CD14-positive monocyte (primary cell): ENCODE data around the gene ZDHHC14. TPM values are rescaled to one million over a fixed set of nuclear protein-coding genes. Genes with fewer than 3 reads are reported as not detected.

Source experiments
- DNase-seq, 3 donors: peaks; one replicate each; pipeline ENCODE4 v3.0.0-alpha.2; 2011 to 2022
- H2AFZ ChIP-seq: 2 replicates; pipeline ENCODE4 v1.6.0; 2012; ENCODE audit warnings: mild to moderate bottlenecking, low read depth, low read length, inconsistent platforms; ENCODE audit not compliant: insufficient read depth, poor library complexity, severe bottlenecking
- H3K27ac ChIP-seq, 2 donors: 1 replicate in 1 of 2; 2 replicates in 1 of 2; pipeline ENCODE4 v1.5.1; 2012 to 2013; ENCODE audit warnings: low read length in 2 of 2, control low read depth in 1 of 2, inconsistent platforms in 1 of 2, low read depth in 1 of 2, mild to moderate bottlenecking in 1 of 2
- H3K27me3 ChIP-seq, 2 donors: one replicate each; pipeline versions ENCODE4 v1.6.0 to v1.6.1; 2011 to 2013; ENCODE audit warnings: low read length in 2 of 2; ENCODE audit not compliant: control insufficient read depth in 2 of 2, insufficient read depth in 2 of 2
- H3K36me3 ChIP-seq, 2 donors: replicated peaks in 1 of 2; 1 replicate in 1 of 2; 2 replicates in 1 of 2; pipeline versions ENCODE4 v1.5.1 to v1.6.1; 2012 to 2013; ENCODE audit warnings: low read length in 2 of 2, control low read depth in 1 of 2, inconsistent platforms in 1 of 2, mild to moderate bottlenecking in 1 of 2; ENCODE audit not compliant: insufficient read depth in 2 of 2, control insufficient read depth in 1 of 2
- H3K4me1 ChIP-seq, 2 donors: 1 replicate in 1 of 2; 2 replicates in 1 of 2; pipeline versions ENCODE4 v1.5.1 to v1.6.1; 2012 to 2013; ENCODE audit warnings: low read length in 2 of 2, control low read depth in 1 of 2, inconsistent platforms in 1 of 2, mild to moderate bottlenecking in 1 of 2, moderate library complexity in 1 of 2; ENCODE audit not compliant: insufficient read depth in 2 of 2, control insufficient read depth in 1 of 2
- H3K4me2 ChIP-seq: replicated peaks from 2 replicates; pipeline ENCODE3; 2012; ENCODE audit warnings: low read length, moderate library complexity, mild to moderate bottlenecking; ENCODE audit not compliant: poor library complexity, severe bottlenecking; ENCODE audit errors: extremely low read depth
- H3K4me3 ChIP-seq, 3 experiments: fragments of 200-600 bp in 1 of 3; sonication (generic) in 1 of 3; replicated peaks in 1 of 3; 1 replicate in 2 of 3; 2 replicates in 1 of 3; pipeline ENCODE4 v1.5.1; 2011 to 2013; ENCODE audit warnings: low read length in 3 of 3, mild to moderate bottlenecking in 3 of 3, control low read depth in 2 of 3, low read depth in 2 of 3, inconsistent platforms in 1 of 3, moderate library complexity in 1 of 3
- H3K79me2 ChIP-seq: 2 replicates; pipeline ENCODE4 v1.6.0; 2012; ENCODE audit warnings: mild to moderate bottlenecking, control low read depth, inconsistent platforms, low read length, moderate library complexity; ENCODE audit not compliant: insufficient read depth
- H3K9ac ChIP-seq: 2 replicates; pipeline ENCODE4 v1.6.0; 2017; ENCODE audit warnings: low read length, mild to moderate bottlenecking; ENCODE audit not compliant: insufficient read depth, poor library complexity, severe bottlenecking
- H3K9me3 ChIP-seq, 2 donors: replicated peaks in 1 of 2; 1 replicate in 1 of 2; 2 replicates in 1 of 2; pipeline versions ENCODE4 v1.5.1 to v1.6.1; 2012 to 2013; ENCODE audit warnings: low read length in 2 of 2, control low read depth in 1 of 2; ENCODE audit not compliant: control insufficient read depth in 1 of 2, insufficient read depth in 1 of 2
- H4K20me1 ChIP-seq: 2 replicates; pipeline ENCODE4 v1.6.0; 2012; ENCODE audit warnings: mild to moderate bottlenecking, low read length, control low read depth, moderate library complexity; ENCODE audit not compliant: insufficient read depth
- H3K27ac Mint-ChIP-seq, 7 donors: one replicate each; pipeline ENCODE4 v1.8.0; 2020; ENCODE audit warnings: mild to moderate bottlenecking in 7 of 7, mixed read lengths in 7 of 7, moderate library complexity in 6 of 7, inconsistent platforms in 2 of 7
- H3K27me3 Mint-ChIP-seq, 3 donors: one replicate each; pipeline ENCODE4 v1.8.0; 2021 to 2022; ENCODE audit warnings: low read depth in 3 of 3, mild to moderate bottlenecking in 3 of 3, mixed read lengths in 3 of 3, moderate library complexity in 3 of 3, inconsistent platforms in 1 of 3
- H3K36me3 Mint-ChIP-seq, 2 donors: one replicate each; pipeline ENCODE4 v1.8.0; 2020; ENCODE audit warnings: mixed read lengths in 2 of 2, inconsistent platforms in 1 of 2, mild to moderate bottlenecking in 1 of 2
- H3K4me1 Mint-ChIP-seq: one replicate; pipeline ENCODE4 v1.8.0; 2020; ENCODE audit warnings: mild to moderate bottlenecking, mixed read lengths
- H3K4me3 Mint-ChIP-seq, 2 donors: one replicate each; pipeline ENCODE4 v1.8.0; 2020; ENCODE audit warnings: mild to moderate bottlenecking in 2 of 2, mixed read lengths in 2 of 2, moderate library complexity in 1 of 2
- H3K9me3 Mint-ChIP-seq, 7 donors: one replicate each; pipeline ENCODE4 v1.8.0; 2020 to 2022; ENCODE audit warnings: mixed read lengths in 7 of 7, mild to moderate bottlenecking in 6 of 7, moderate library complexity in 6 of 7, inconsistent platforms in 2 of 7
- CTCF ChIP-seq: fragments of 200-600 bp; IDR thresholded peaks from one replicate; pipeline ENCODE4 v1.8.0; 2022; ENCODE audit warnings: antibody characterized with exemption, mild to moderate bottlenecking
- WGBS: methylation state at CpG from one replicate; pipeline ENCODE4 v1.1.5; 2013; ENCODE audit warnings: missing lambda C conversion rate; ENCODE audit not compliant: insufficient coverage; 5-methylcytosine and 5-hydroxymethylcytosine counted together
- intact Hi-C, 2 donors: fragments of 100-400 bp; cut with micrococcal nuclease; formaldehyde crosslinking; loops; one replicate each; pipeline versions ENCODE4 v1.15.0 to v1.15.1; 2023
- polyA plus RNA-seq, 3 donors: library from polyadenylated mRNA; depleted of rRNA in 1 of 3; unstranded in 2 of 3; stranded (reverse) in 1 of 3; fragments of 300-500 nt in 2 of 3; fragments of >200 nt in 1 of 3; fragmentation: Illumina TruSeq in 2 of 3; gene quantifications; 1 replicate in 2 of 3; 2 replicates in 1 of 3; pipeline ENCODE4 v1.2.3, GENCODE V29; 2012 to 2021

The ZDHHC14 gene
- polyA plus RNA-seq, 3 donors = 0.30 to 1.7 (median 0.93) TPM

GRCh38 chr6:157625764-157626163, 244.8 kb downstream of the ZDHHC14 start:
- intact Hi-C loops = no loop called here
- no peaks in the 10 kb centered on the region for H3K79me2 ChIP-seq
- H3K4me1 ChIP-seq = peaks cover 5 to 7% of the 10 kb centered on the region in 2 donors
- H3K9me3 ChIP-seq = peaks cover 0 to 5% of the 10 kb centered on the region in 2 donors
- no peak overlapping the region for H3K27ac ChIP-seq
- Mint-ChIP-seq H3K36me3 (no peaks in the 10 kb centered on the region), H3K4me3 (no peak overlapping the region), H3K4me1 (peaks cover 10% of the 10 kb centered on the region), H3K9me3 (peaks cover 4 to 11% (median 6%) of the 10 kb centered on the region in 7 donors), H3K27ac (no peak overlapping the region), H3K27me3 (peaks cover 0 to 3% (median 2%) of the 10 kb centered on the region in 3 donors)
- no peak overlapping the region for H3K9ac ChIP-seq
- no peak for TF ChIP-seq CTCF
- no peaks in the 10 kb centered on the region for H3K36me3 ChIP-seq
- no peak overlapping the region for H3K4me3 ChIP-seq
- H2AFZ ChIP-seq = no peak overlapping the region
- DNase-seq = no peak
- no peaks in the 10 kb centered on the region for H4K20me1 ChIP-seq
- WGBS = 99% methylated on average over 7 of the region's 10 CpGs
- H3K27me3 ChIP-seq = no peaks in the 10 kb centered on the region
- no peak overlapping the region for H3K4me2 ChIP-seq

- WGBS = 94% methylated on average over 7 of the region's 11 CpGs
These were observed 246.4 kb downstream of the ZDHHC14 start for GRCh38 chr6:157627195-157627966.

More at GRCh38 chr6:157627195-157627966, 246.4 kb downstream of the ZDHHC14 start:
- H3K27me3 Mint-ChIP-seq = peaks cover 0 to 3% (median 2%) of the 10 kb centered on the region in 3 donors
- no peak overlapping the region for H3K4me2 ChIP-seq
- no peak for TF ChIP-seq CTCF
- no peak overlapping the region for H3K4me3 ChIP-seq
- H2AFZ ChIP-seq = no peak overlapping the region
- H3K9me3 ChIP-seq = peaks cover 0 to 5% of the 10 kb centered on the region in 2 donors
- peaks cover 10% of the 10 kb centered on the region for H3K4me1 Mint-ChIP-seq
- no peak overlapping the region for H3K27ac ChIP-seq
- intact Hi-C loops = no loop called here
- H3K36me3 ChIP-seq = no peaks in the 10 kb centered on the region
- no peak for DNase-seq
- no peaks in the 10 kb centered on the region for H3K27me3 ChIP-seq
- no peak overlapping the region for H3K9ac ChIP-seq
- no peaks in the 10 kb centered on the region for H3K79me2 ChIP-seq
- no peak overlapping the region for H3K27ac Mint-ChIP-seq
- no peak overlapping the region for H3K4me3 Mint-ChIP-seq
- H3K36me3 Mint-ChIP-seq = no peaks in the 10 kb centered on the region
- H3K9me3 Mint-ChIP-seq = peaks cover 4 to 11% (median 6%) of the 10 kb centered on the region in 7 donors
- H3K4me1 ChIP-seq = peaks cover 5 to 7% of the 10 kb centered on the region in 2 donors
- no peaks in the 10 kb centered on the region for H4K20me1 ChIP-seq
